ENCODE measurements around the gene CAPNS1.

CAPNS1 gene

GRCh38 chr19:36142046-36142445 lies 2.2 kb downstream of the CAPNS1 start:
- peaks cover 3% of the 10 kb centered on the region for H3K4me1 ChIP-seq (ENCODE audit: insufficient read depth, poor library complexity, severe bottlenecking)
- no peak for TF ChIP-seq CTCF (IDR thresholded peaks at IDR 0.05; ENCODE audit: poor library complexity, severe bottlenecking)
- DNase-seq (ENCODE audit: low spot score) = no peak
- ATAC-seq (ENCODE audit: low read depth) = no peak
- H3K9me3 ChIP-seq (ENCODE audit: severe bottlenecking) = no peaks in the 10 kb centered on the region
- H3K27me3 ChIP-seq (ENCODE audit: insufficient read depth, poor library complexity, severe bottlenecking) = no peaks in the 10 kb centered on the region
- peak overlapping the region; percentile 95 for H3K27ac ChIP-seq (ENCODE audit: poor library complexity, severe bottlenecking)
- peaks cover 49% of the 10 kb centered on the region for H3K36me3 ChIP-seq (ENCODE audit: low read depth)
- H3K4me3 ChIP-seq (ENCODE audit: severe bottlenecking) = no peak overlapping the region

GRCh38 chr19:36142496-36142895 lies 2.6 kb downstream of the CAPNS1 start:
- Histone ChIP-seq H3K9me3 (ENCODE audit: severe bottlenecking) (no peaks in the 10 kb centered on the region), H3K27me3 (ENCODE audit: insufficient read depth, poor library complexity, severe bottlenecking) (no peaks in the 10 kb centered on the region), H3K36me3 (ENCODE audit: low read depth) (peaks cover 54% of the 10 kb centered on the region), H3K27ac (ENCODE audit: poor library complexity, severe bottlenecking) (no peak overlapping the region), H3K4me1 (ENCODE audit: insufficient read depth, poor library complexity, severe bottlenecking) (no peaks in the 10 kb centered on the region), H3K4me3 (ENCODE audit: severe bottlenecking) (no peak overlapping the region)
- ATAC-seq (ENCODE audit: low read depth) (no peak), DNase-seq (ENCODE audit: low spot score) (no peak)
- TF ChIP-seq CTCF (IDR thresholded peaks at IDR 0.05; ENCODE audit: poor library complexity, severe bottlenecking) = no peak

GRCh38 chr19:36144624-36145023 lies 4.8 kb downstream of the CAPNS1 start:
- no peak overlapping the region for H3K4me3 ChIP-seq (ENCODE audit: severe bottlenecking)
- H3K4me1 ChIP-seq (ENCODE audit: insufficient read depth, poor library complexity, severe bottlenecking) = peaks cover 7% of the 10 kb centered on the region
- no peak for TF ChIP-seq CTCF (IDR thresholded peaks at IDR 0.05; ENCODE audit: poor library complexity, severe bottlenecking)
- no peaks in the 10 kb centered on the region for H3K9me3 ChIP-seq (ENCODE audit: severe bottlenecking)
- ATAC-seq (ENCODE audit: low read depth) (no peak), DNase-seq (ENCODE audit: low spot score) (no peak)
- H3K27ac ChIP-seq (ENCODE audit: poor library complexity, severe bottlenecking) = no peak overlapping the region
- peaks cover 71% of the 10 kb centered on the region for H3K36me3 ChIP-seq (ENCODE audit: low read depth)
- no peaks in the 10 kb centered on the region for H3K27me3 ChIP-seq (ENCODE audit: insufficient read depth, poor library complexity, severe bottlenecking)

- Histone ChIP-seq H3K27ac (ENCODE audit: poor library complexity, severe bottlenecking) (peak overlapping the region; percentile 40), H3K4me1 (ENCODE audit: insufficient read depth, poor library complexity, severe bottlenecking) (peaks cover 13% of the 10 kb centered on the region), H3K27me3 (ENCODE audit: insufficient read depth, poor library complexity, severe bottlenecking) (no peaks in the 10 kb centered on the region), H3K4me3 (ENCODE audit: severe bottlenecking) (no peak overlapping the region), H3K36me3 (ENCODE audit: low read depth) (peaks cover 78% of the 10 kb centered on the region), H3K9me3 (ENCODE audit: severe bottlenecking) (no peaks in the 10 kb centered on the region)
- DNase-seq (ENCODE audit: low spot score) = peak; percentile 89
- no peak for TF ChIP-seq CTCF (IDR thresholded peaks at IDR 0.05; ENCODE audit: poor library complexity, severe bottlenecking)
- ATAC-seq (ENCODE audit: low read depth) = peak; percentile 83
These were observed 10.0 kb downstream of the CAPNS1 start for GRCh38 chr19:36149673-36150406.

GRCh38 chr19:36150586-36150985 lies 10.7 kb downstream of the CAPNS1 start:
- DNase-seq (ENCODE audit: low spot score) (no peak), ATAC-seq (ENCODE audit: low read depth) (no peak)
- peak overlapping the region; percentile 40 for H3K27ac ChIP-seq (ENCODE audit: poor library complexity, severe bottlenecking)
- no peaks in the 10 kb centered on the region for H3K27me3 ChIP-seq (ENCODE audit: insufficient read depth, poor library complexity, severe bottlenecking)
- H3K36me3 ChIP-seq (ENCODE audit: low read depth) = peaks cover 71% of the 10 kb centered on the region
- no peaks in the 10 kb centered on the region for H3K9me3 ChIP-seq (ENCODE audit: severe bottlenecking)
- no peak for TF ChIP-seq CTCF (IDR thresholded peaks at IDR 0.05; ENCODE audit: poor library complexity, severe bottlenecking)
- peaks cover 13% of the 10 kb centered on the region for H3K4me1 ChIP-seq (ENCODE audit: insufficient read depth, poor library complexity, severe bottlenecking)
- no peak overlapping the region for H3K4me3 ChIP-seq (ENCODE audit: severe bottlenecking)
